ENCODE results near the gene WIPF3. TPM values are rescaled to one million over a fixed set of nuclear protein-coding genes. Genes with fewer than 3 reads are reported as not detected.

Gene WIPF3
- total RNA-seq, 1 donor from 2014 or later = 7.3 TPM

DNA sequence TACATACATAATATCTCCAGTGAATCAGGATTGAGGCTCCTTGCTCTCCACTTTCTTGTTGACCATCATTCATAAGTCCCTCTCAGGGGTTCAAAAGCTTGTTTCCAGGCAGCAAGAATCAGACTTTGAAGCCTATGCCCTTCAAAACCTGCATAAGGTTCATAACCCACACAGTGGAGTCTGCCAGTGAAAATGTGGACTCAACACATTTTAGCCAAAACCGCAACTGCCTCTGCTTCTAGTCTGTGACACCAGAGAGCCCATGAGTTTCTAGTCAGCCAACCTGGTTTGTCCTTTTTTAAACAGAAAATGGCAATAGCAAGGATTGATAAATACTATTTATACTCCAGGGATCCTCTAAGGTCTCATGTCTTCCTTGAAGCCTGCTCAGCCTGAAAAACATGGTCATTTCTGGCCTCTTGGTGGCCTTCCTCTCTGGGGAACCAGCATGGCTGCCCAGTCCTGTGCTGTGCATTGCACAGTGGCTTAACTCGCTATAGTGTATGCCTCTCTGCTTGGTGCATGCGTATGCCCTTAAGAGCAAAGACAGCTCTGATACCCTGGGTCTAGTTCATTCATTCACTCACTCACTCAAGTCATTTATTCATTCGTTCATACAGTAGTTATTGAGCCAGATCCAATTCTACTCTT, 67.5 kb downstream of the WIPF3 start:
- Mint-ChIP-seq H3K4me3 (no peak overlapping the region), H3K4me1 (peaks cover 7% of the 10 kb centered on the region), H3K9me3 (no peaks in the 10 kb centered on the region), H3K36me3 (peaks cover 1% of the 10 kb centered on the region), H3K27me3 (ENCODE audit: low read depth) (no peaks in the 10 kb centered on the region), H3K27ac (no peak overlapping the region)
- TF ChIP-seq, protein P1, sequence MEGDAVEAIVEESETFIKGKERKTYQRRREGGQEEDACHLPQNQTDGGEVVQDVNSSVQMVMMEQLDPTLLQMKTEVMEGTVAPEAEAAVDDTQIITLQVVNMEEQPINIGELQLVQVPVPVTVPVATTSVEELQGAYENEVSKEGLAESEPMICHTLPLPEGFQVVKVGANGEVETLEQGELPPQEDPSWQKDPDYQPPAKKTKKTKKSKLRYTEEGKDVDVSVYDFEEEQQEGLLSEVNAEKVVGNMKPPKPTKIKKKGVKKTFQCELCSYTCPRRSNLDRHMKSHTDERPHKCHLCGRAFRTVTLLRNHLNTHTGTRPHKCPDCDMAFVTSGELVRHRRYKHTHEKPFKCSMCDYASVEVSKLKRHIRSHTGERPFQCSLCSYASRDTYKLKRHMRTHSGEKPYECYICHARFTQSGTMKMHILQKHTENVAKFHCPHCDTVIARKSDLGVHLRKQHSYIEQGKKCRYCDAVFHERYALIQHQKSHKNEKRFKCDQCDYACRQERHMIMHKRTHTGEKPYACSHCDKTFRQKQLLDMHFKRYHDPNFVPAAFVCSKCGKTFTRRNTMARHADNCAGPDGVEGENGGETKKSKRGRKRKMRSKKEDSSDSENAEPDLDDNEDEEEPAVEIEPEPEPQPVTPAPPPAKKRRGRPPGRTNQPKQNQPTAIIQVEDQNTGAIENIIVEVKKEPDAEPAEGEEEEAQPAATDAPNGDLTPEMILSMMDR (IDR thresholded peaks at IDR 0.05; ENCODE audit: unreplicated experiment) = no peak
- DNase-seq (ENCODE audit: low spot score in 2 of 2, unreplicated experiment in 2 of 2) = no peak

DNA sequence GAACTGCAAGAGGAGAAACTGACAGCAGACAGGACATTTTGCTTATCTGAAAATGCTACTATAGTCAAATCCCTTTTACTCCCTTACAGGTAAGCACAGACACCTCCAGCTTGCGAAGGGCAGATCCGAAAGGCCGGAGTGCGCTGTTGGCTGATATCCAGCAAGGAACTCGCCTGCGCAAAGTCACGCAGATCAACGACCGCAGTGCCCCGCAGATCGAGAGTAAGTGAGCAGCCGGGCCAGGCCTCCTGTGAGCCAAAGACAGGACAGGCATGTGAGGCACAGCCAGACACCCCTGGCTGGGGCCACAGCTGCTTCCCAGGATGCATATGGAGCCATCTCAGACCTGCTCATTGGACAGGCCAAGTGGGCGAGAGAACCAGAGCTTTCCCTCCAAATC, 69.4 kb downstream of the WIPF3 start:
- H3K9me3 Mint-ChIP-seq = no peaks in the 10 kb centered on the region
- H3K4me1 Mint-ChIP-seq = peaks cover 7% of the 10 kb centered on the region
- H3K27me3 Mint-ChIP-seq (ENCODE audit: low read depth) = no peaks in the 10 kb centered on the region
- DNase-seq (ENCODE audit: low spot score in 2 of 2, unreplicated experiment in 2 of 2) = no peak
- peaks cover 1% of the 10 kb centered on the region for H3K36me3 Mint-ChIP-seq
- no peak overlapping the region for H3K27ac Mint-ChIP-seq
- TF ChIP-seq, protein P1 (IDR thresholded peaks at IDR 0.05; ENCODE audit: unreplicated experiment) = no peak
- no peak overlapping the region for H3K4me3 Mint-ChIP-seq

DNA sequence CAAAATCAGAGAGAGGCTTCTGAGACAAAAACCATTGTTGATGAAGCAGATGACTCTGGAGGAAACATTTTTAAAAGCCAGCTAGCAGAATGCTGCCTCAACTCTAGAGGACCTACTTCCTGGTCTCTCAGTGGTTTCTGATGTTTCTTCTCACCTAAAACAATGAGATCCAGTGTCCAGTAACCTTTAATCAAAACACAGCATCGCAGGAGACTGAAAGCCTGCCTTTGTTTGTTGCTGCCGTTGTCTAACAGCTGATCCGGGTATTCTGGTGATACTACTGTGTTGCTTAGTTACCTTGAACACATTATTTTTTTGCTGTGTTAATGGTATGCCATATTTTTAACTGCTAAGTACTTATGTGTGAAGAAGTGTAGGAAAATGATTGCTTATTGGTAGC, 70.9 kb downstream of the WIPF3 start:
- Mint-ChIP-seq H3K36me3 (peaks cover 4% of the 10 kb centered on the region), H3K4me1 (peaks cover 1% of the 10 kb centered on the region), H3K4me3 (no peak overlapping the region), H3K27ac (no peak overlapping the region), H3K27me3 (ENCODE audit: low read depth) (peaks cover 4% of the 10 kb centered on the region), H3K9me3 (no peaks in the 10 kb centered on the region)
- no peak for DNase-seq (ENCODE audit: low spot score in 2 of 2, unreplicated experiment in 2 of 2)
- TF ChIP-seq, protein P1 (IDR thresholded peaks at IDR 0.05; ENCODE audit: unreplicated experiment) = no peak

DNA sequence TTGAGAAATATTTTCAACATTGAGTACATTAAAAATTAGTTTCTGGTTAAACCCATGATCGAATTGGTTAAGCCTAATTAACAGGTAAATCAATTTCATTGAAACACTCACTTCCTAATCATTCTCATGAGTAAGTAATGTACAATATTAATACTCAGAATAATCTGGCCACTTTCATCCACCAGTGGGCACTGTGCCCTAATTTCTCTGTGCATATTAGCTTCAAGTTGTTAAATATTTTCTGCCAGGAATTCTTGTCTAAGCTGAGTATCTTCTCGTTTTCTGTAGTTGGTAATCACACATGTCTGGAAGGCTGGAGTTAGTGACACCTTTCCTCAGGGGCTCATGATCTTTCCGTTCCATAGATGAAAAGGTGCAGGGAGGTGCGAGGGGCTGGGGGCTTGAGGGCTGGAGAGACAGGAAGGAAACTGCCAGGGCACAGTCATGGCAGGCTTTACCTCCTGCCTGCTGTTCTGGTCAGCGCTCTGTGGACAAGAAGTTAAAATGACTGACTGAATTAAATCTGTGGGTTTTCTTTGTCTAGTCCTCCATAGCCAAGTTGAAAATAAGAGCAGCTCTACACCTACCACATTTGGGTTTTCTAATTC, 71.9 kb downstream of the WIPF3 start:
- Mint-ChIP-seq H3K27ac (no peak overlapping the region), H3K9me3 (no peaks in the 10 kb centered on the region), H3K36me3 (peaks cover 4% of the 10 kb centered on the region), H3K4me1 (peaks cover 4% of the 10 kb centered on the region), H3K4me3 (no peak overlapping the region), H3K27me3 (ENCODE audit: low read depth) (peaks cover 11% of the 10 kb centered on the region)
- DNase-seq (ENCODE audit: low spot score in 2 of 2, unreplicated experiment in 2 of 2) = no peak
- TF ChIP-seq, protein P1 (IDR thresholded peaks at IDR 0.05; ENCODE audit: unreplicated experiment) = peak; percentile 74

DNA sequence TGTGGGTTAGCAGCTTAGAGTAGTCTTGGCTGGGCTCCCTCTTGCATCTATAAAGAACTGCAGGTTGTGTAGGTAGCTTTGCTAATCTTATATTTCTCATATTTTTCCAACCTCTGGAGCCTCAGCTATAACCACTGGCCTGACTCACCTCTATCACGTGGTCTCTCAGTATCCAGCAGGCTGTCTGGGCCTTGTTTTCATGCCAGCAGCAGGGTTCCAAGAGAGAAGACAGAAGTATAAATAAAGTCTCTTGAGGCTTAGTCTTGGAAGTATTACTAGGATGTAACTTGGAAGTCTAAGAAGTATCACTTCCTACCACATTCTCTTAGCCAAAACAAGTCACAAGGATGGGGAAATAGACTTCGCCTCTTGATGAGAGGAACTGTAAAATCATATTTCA, 73.3 kb downstream of the WIPF3 start:
- peaks cover 4% of the 10 kb centered on the region for H3K36me3 Mint-ChIP-seq
- no peaks in the 10 kb centered on the region for H3K9me3 Mint-ChIP-seq
- H3K27me3 Mint-ChIP-seq (ENCODE audit: low read depth) = peaks cover 16% of the 10 kb centered on the region
- peaks cover 9% of the 10 kb centered on the region for H3K4me1 Mint-ChIP-seq
- no peak for DNase-seq (ENCODE audit: low spot score in 2 of 2, unreplicated experiment in 2 of 2)
- TF ChIP-seq, protein P1 (IDR thresholded peaks at IDR 0.05; ENCODE audit: unreplicated experiment) = no peak
- H3K27ac Mint-ChIP-seq = no peak overlapping the region
- no peak overlapping the region for H3K4me3 Mint-ChIP-seq

Data from mesothelial cell of epicardium (in vitro differentiated cells).